WTC11 (cell line): ENCODE measurements around the gene CFAP251. TPM values are rescaled to one million over a fixed set of nuclear protein-coding genes. Genes with fewer than 3 reads are reported as not detected.

ENCODE experiments used
- ATF1 ChIP-seq: sonication (generic); formaldehyde crosslinking; IDR thresholded peaks from 2 replicates; pipeline ENCODE4 v1.8.1; 2023; ENCODE audit warnings: mild to moderate bottlenecking, moderate library complexity, missing genetic modification reagents
- CBFB ChIP-seq: sonication (generic); formaldehyde crosslinking; IDR thresholded peaks from 2 replicates; pipeline ENCODE4 v1.8.1; 2022; ENCODE audit warnings: mild to moderate bottlenecking, low read depth, missing genetic modification reagents
- CREM ChIP-seq: sonication (generic); formaldehyde crosslinking; IDR thresholded peaks from 2 replicates; pipeline ENCODE4 v1.8.1; 2022; ENCODE audit warnings: mild to moderate bottlenecking, missing genetic modification reagents, moderate library complexity
- CTCF ChIP-seq: fragments of 200-600 bp; IDR thresholded peaks from 2 replicates; pipeline ENCODE4 v1.8.0; 2022; ENCODE audit warnings: antibody characterized with exemption
- E2F1 ChIP-seq: sonication (generic); formaldehyde crosslinking; IDR thresholded peaks from 2 replicates; pipeline ENCODE4 v1.8.0; 2022; ENCODE audit warnings: mild to moderate bottlenecking, missing genetic modification reagents
- E2F4 ChIP-seq: sonication (generic); formaldehyde crosslinking; IDR thresholded peaks from 2 replicates; pipeline ENCODE4 v1.8.1; 2022; ENCODE audit warnings: low read depth, mild to moderate bottlenecking, moderate library complexity, missing genetic modification reagents, borderline replicate concordance
- GTF2I ChIP-seq: fragments of 250-450 bp; sonication (Bioruptor Pico); conservative IDR thresholded peaks from 2 replicates; pipeline ENCODE4 v1.4.0; 2021; ENCODE audit warnings: mild to moderate bottlenecking
- JUN ChIP-seq: sonication (generic); formaldehyde crosslinking; IDR thresholded peaks from 2 replicates; pipeline ENCODE4 v1.8.0; 2023; ENCODE audit warnings: mild to moderate bottlenecking, missing genetic modification reagents
- KAT7 ChIP-seq: sonication (generic); formaldehyde crosslinking; IDR thresholded peaks from 2 replicates; pipeline ENCODE4 v1.8.1; 2023; ENCODE audit warnings: missing genetic modification reagents, mild to moderate bottlenecking, borderline replicate concordance
- NR2C2 ChIP-seq: sonication (generic); formaldehyde crosslinking; IDR thresholded peaks from 2 replicates; pipeline ENCODE4 v1.8.0; 2022; ENCODE audit warnings: mild to moderate bottlenecking, missing genetic modification reagents
- NR3C1 ChIP-seq: sonication (generic); formaldehyde crosslinking; conservative IDR thresholded peaks from 2 replicates; pipeline ENCODE4 v1.8.1; 2023; ENCODE audit warnings: low read depth, mild to moderate bottlenecking, missing genetic modification reagents
- OVOL2 ChIP-seq: fragments of 250-450 bp; sonication (Bioruptor Pico); IDR thresholded peaks from 2 replicates; pipeline ENCODE4 v1.9.0; 2021; ENCODE audit warnings: mild to moderate bottlenecking, borderline replicate concordance
- RELA ChIP-seq: sonication (generic); formaldehyde crosslinking; IDR thresholded peaks from 2 replicates; pipeline ENCODE4 v1.8.1; 2022; ENCODE audit warnings: missing genetic modification reagents, mild to moderate bottlenecking, borderline replicate concordance
- ZBTB21 ChIP-seq: sonication (generic); formaldehyde crosslinking; IDR thresholded peaks from 2 replicates; pipeline ENCODE4 v1.8.1; 2023; ENCODE audit warnings: mild to moderate bottlenecking, missing genetic modification reagents, borderline replicate concordance
- ZNF138 ChIP-seq: sonication (generic); formaldehyde crosslinking; conservative IDR thresholded peaks from 2 replicates; pipeline ENCODE4 v1.8.1; 2022; ENCODE audit warnings: mild to moderate bottlenecking, moderate library complexity, missing genetic modification reagents
- ZNF263 ChIP-seq: sonication (generic); formaldehyde crosslinking; IDR thresholded peaks from 2 replicates; pipeline ENCODE4 v1.8.1; 2022; ENCODE audit warnings: low read depth, mild to moderate bottlenecking, moderate library complexity, missing genetic modification reagents
- ZNF396 ChIP-seq: fragments of 250-450 bp; sonication (Bioruptor Pico); IDR thresholded peaks from 2 replicates; pipeline ENCODE4 v1.8.0; 2021; ENCODE audit warnings: mild to moderate bottlenecking, moderate library complexity, borderline replicate concordance
- ZNF423 ChIP-seq: fragments of 250-450 bp; sonication (Bioruptor Pico); IDR thresholded peaks from 2 replicates; pipeline ENCODE4 v2.1.2; 2022; ENCODE audit warnings: mild to moderate bottlenecking, moderate library complexity
- total RNA-seq: library from RNA; stranded (reverse); gene quantifications from 3 replicates; pipeline ENCODE4 v1.2.3, GENCODE V29; 2021
- TF ChIP-seq, protein P1 (sequence below): sonication (generic); formaldehyde crosslinking; IDR thresholded peaks from 2 replicates; pipeline ENCODE4 v1.8.1; 2023; ENCODE audit warnings: mild to moderate bottlenecking, moderate library complexity, missing genetic modification reagents
- TF ChIP-seq, protein P2 (sequence below): fragments of 250-450 bp; sonication (Bioruptor Pico); IDR thresholded peaks from 2 replicates; pipeline ENCODE4 v1.9.0; 2021; ENCODE audit warnings: moderate library complexity, mild to moderate bottlenecking, inconsistent platforms, borderline replicate concordance
- TF ChIP-seq, protein P3 (sequence below): sonication (generic); formaldehyde crosslinking; conservative IDR thresholded peaks from 2 replicates; pipeline ENCODE4 v1.8.1; 2023; ENCODE audit warnings: mild to moderate bottlenecking, low read depth, missing genetic modification reagents, moderate library complexity
- TF ChIP-seq, protein P4 (sequence below): sonication (generic); formaldehyde crosslinking; IDR thresholded peaks from 2 replicates; pipeline ENCODE4 v1.8.1; 2023; ENCODE audit warnings: mild to moderate bottlenecking, missing genetic modification reagents
- TF ChIP-seq, protein P5 (sequence below): sonication (generic); formaldehyde crosslinking; IDR thresholded peaks from 2 replicates; pipeline ENCODE4 v1.8.1; 2022; ENCODE audit warnings: mild to moderate bottlenecking, missing genetic modification reagents, moderate library complexity, borderline replicate concordance

Gene CFAP251
- total RNA-seq, 1 experiment from 2014 or later: 3.1 TPM

GRCh38 chr12:121888478-121889273, 29.7 kb upstream of the CFAP251 start, which contains the start of gene PSMD9 (continued):
- TF ChIP-seq CTCF: peak; percentile 26; the same call in 1 of the 2 replicates
- TF ChIP-seq NR2C2: peak; percentile 91
- 0 out of 2 replicates have a peak, but pooled peaks have one; percentile 54 for TF ChIP-seq ATF1 (CRISPR knock-in tag)
- no peak for TF ChIP-seq ZNF263
- no peak for TF ChIP-seq GTF2I
- TF ChIP-seq, protein P1, sequence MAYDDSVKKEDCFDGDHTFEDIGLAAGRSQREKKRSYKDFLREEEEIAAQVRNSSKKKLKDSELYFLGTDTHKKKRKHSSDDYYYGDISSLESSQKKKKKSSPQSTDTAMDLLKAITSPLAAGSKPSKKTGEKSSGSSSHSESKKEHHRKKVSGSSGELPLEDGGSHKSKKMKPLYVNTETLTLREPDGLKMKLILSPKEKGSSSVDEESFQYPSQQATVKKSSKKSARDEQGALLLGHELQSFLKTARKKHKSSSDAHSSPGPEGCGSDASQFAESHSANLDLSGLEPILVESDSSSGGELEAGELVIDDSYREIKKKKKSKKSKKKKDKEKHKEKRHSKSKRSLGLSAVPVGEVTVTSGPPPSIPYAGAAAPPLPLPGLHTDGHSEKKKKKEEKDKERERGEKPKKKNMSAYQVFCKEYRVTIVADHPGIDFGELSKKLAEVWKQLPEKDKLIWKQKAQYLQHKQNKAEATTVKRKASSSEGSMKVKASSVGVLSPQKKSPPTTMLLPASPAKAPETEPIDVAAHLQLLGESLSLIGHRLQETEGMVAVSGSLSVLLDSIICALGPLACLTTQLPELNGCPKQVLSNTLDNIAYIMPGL (CRISPR knock-in tag): peak; percentile 98
- TF ChIP-seq E2F1 (CRISPR knock-in tag): no peak
- TF ChIP-seq ZNF138 (CRISPR knock-in tag): no peak
- TF ChIP-seq ZNF423 (CRISPR knock-in tag): peak; percentile 39
- peak; percentile 88 for TF ChIP-seq RELA (CRISPR knock-in tag)
- TF ChIP-seq, protein P2, sequence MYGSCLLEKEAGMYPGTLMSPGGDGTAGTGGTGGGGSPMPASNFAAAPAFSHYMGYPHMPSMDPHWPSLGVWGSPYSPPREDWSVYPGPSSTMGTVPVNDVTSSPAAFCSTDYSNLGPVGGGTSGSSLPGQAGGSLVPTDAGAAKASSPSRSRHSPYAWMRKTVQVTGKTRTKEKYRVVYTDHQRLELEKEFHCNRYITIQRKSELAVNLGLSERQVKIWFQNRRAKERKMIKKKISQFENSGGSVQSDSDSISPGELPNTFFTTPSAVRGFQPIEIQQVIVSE: no peak
- TF ChIP-seq, protein P3, sequence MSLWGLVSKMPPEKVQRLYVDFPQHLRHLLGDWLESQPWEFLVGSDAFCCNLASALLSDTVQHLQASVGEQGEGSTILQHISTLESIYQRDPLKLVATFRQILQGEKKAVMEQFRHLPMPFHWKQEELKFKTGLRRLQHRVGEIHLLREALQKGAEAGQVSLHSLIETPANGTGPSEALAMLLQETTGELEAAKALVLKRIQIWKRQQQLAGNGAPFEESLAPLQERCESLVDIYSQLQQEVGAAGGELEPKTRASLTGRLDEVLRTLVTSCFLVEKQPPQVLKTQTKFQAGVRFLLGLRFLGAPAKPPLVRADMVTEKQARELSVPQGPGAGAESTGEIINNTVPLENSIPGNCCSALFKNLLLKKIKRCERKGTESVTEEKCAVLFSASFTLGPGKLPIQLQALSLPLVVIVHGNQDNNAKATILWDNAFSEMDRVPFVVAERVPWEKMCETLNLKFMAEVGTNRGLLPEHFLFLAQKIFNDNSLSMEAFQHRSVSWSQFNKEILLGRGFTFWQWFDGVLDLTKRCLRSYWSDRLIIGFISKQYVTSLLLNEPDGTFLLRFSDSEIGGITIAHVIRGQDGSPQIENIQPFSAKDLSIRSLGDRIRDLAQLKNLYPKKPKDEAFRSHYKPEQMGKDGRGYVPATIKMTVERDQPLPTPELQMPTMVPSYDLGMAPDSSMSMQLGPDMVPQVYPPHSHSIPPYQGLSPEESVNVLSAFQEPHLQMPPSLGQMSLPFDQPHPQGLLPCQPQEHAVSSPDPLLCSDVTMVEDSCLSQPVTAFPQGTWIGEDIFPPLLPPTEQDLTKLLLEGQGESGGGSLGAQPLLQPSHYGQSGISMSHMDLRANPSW: no peak
- no peak for TF ChIP-seq NR3C1
- TF ChIP-seq JUN (CRISPR knock-in tag): peak; percentile 89
- TF ChIP-seq OVOL2: no peak; the same call in 1 of the 2 replicates
- TF ChIP-seq CBFB (CRISPR knock-in tag): peak; percentile 89; the same call in 1 of the 2 replicates
- peak; percentile 69; the same call in 1 of the 2 replicates for TF ChIP-seq CREM (CRISPR knock-in tag)
- TF ChIP-seq E2F4 (CRISPR knock-in tag): no peak
- TF ChIP-seq ZBTB21 (CRISPR knock-in tag): peak; percentile 83; the same call in 1 of the 2 replicates
- TF ChIP-seq, protein P4, sequence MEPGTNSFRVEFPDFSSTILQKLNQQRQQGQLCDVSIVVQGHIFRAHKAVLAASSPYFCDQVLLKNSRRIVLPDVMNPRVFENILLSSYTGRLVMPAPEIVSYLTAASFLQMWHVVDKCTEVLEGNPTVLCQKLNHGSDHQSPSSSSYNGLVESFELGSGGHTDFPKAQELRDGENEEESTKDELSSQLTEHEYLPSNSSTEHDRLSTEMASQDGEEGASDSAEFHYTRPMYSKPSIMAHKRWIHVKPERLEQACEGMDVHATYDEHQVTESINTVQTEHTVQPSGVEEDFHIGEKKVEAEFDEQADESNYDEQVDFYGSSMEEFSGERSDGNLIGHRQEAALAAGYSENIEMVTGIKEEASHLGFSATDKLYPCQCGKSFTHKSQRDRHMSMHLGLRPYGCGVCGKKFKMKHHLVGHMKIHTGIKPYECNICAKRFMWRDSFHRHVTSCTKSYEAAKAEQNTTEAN (CRISPR knock-in tag): peak; percentile 71; the same call in 1 of the 2 replicates
- TF ChIP-seq KAT7: peak; percentile 35; the same call in 1 of the 2 replicates
- TF ChIP-seq, protein P5, sequence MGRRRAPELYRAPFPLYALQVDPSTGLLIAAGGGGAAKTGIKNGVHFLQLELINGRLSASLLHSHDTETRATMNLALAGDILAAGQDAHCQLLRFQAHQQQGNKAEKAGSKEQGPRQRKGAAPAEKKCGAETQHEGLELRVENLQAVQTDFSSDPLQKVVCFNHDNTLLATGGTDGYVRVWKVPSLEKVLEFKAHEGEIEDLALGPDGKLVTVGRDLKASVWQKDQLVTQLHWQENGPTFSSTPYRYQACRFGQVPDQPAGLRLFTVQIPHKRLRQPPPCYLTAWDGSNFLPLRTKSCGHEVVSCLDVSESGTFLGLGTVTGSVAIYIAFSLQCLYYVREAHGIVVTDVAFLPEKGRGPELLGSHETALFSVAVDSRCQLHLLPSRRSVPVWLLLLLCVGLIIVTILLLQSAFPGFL (CRISPR knock-in tag): peak; percentile 74
- 0 out of 2 replicates have a peak, but pooled peaks have one; percentile 79 for TF ChIP-seq ZNF396 (CRISPR knock-in tag)
